ENCODE measurements around the gene CFAP52. TPM values are rescaled to one million over a fixed set of nuclear protein-coding genes. Genes with fewer than 3 reads are reported as not detected.
"Not testable (repeated sequence)": the region's sequence is repeated elsewhere in the genome, so short reads cannot be mapped to it uniquely, and the experiment has no call there.

Gene CFAP52
- total RNA-seq, 1 experiment from 2014 or later, result not detected

- TF ChIP-seq REST (IDR thresholded peaks at IDR 0.05; ENCODE audit: low read depth) (no peak), ATF3 (IDR thresholded peaks at IDR 0.05) (no peak), EZH2phosphoT487 (IDR thresholded peaks at IDR 0.05; ENCODE audit: borderline replicate concordance) (no peak), EGR1 (IDR thresholded peaks at IDR 0.05; ENCODE audit: low read depth) (no peak), FOSL1 (IDR thresholded peaks at IDR 0.05; ENCODE audit: low read depth) (no peak)
These were observed 30.0 kb downstream of the CFAP52 start (continued) for GRCh38 chr17:9606453-9606852.

- H3K27me3 ChIP-seq (ENCODE audit: insufficient read depth, low read length); H3K9ac ChIP-seq (ENCODE audit: low read length); RAD21 ChIA-PET (ENCODE audit: low non-redundant PET in 1 of 2, low total read pairs in 2 of 2, uncharacterized antibody in 2 of 2, unreplicated experiment in 2 of 2); intact Hi-C loops (cut with micrococcal nuclease); H3K9me3 ChIP-seq (ENCODE audit: control insufficient read depth in 1 of 2, insufficient read depth in 1 of 2, low read depth in 1 of 2, low read length in 2 of 2); H3K36me3 ChIP-seq (ENCODE audit: control insufficient read depth in 1 of 2, insufficient read depth in 2 of 2, low read length in 2 of 2); DNase-seq (ENCODE audit: low read depth, low spot score); H3K4me1 ChIP-seq (ENCODE audit: control insufficient read depth in 1 of 2, insufficient read depth in 2 of 2, low read length in 2 of 2); H2AFZ ChIP-seq (ENCODE audit: low read depth, low read length, poor library complexity, severe bottlenecking); CTCF ChIA-PET; H3K4me2 ChIP-seq (ENCODE audit: low read length); ATAC-seq; H3K9me2 ChIP-seq (ENCODE audit: insufficient read depth); H3K79me2 ChIP-seq (ENCODE audit: insufficient read depth, low read length); H3K27ac ChIP-seq (ENCODE audit: low read depth, low read length); BruUV-seq (replicated peaks); H3K4me3 ChIP-seq (replicated peaks in 1 of 2; ENCODE audit: low read depth in 1 of 2, low read length in 2 of 2); H4K20me1 ChIP-seq (ENCODE audit: insufficient read depth); POLR2A ChIA-PET: not testable (repeated sequence)
These were observed 30.6 kb downstream of the CFAP52 start for GRCh38 chr17:9607058-9607457.
